GM23248 (cell line): ENCODE results near the gene IL21R.
"Not testable (repeated sequence)": the region's sequence is repeated elsewhere in the genome, so short reads cannot be mapped to it uniquely, and the experiment has no call there.

ENCODE experiments used
- EZH2 ChIP-seq: fragments of 200-600 bp; sonication (generic); IDR thresholded peaks from 2 replicates; pipeline ENCODE4 v1.6.1; 2018; ENCODE audit warnings: antibody characterized with exemption, mild to moderate bottlenecking; ENCODE audit not compliant: insufficient read depth, poor library complexity, severe bottlenecking
- EZH2phosphoT487 ChIP-seq: fragments of 200-600 bp; sonication (generic); IDR thresholded peaks from 2 replicates; pipeline ENCODE4 v1.6.1; 2018; ENCODE audit warnings: antibody characterized with exemption, moderate library complexity, mild to moderate bottlenecking, low read depth; ENCODE audit not compliant: insufficient read depth

GRCh38 chr16:27409958-27410357 lies 8.0 kb downstream of the IL21R start:
- TF ChIP-seq EZH2, EZH2phosphoT487: not testable (repeated sequence)
